T-helper 1 cell treated with Interleukin-12 subunit alpha and Interleukin-12 subunit beta and Interleukin-4 antibody, amounts not matched to agents 30 ng/mL and 1 ng/mL, for 36 hours (primary cell): ENCODE results near the gene VIT. TPM values are rescaled to one million over a fixed set of nuclear protein-coding genes. Genes with fewer than 3 reads are reported as not detected.

Experiments
- intact Hi-C: fragments of 100-400 bp; cut with micrococcal nuclease; formaldehyde crosslinking; loops from one replicate; pipeline ENCODE4 v1.15.1; 2024
- total RNA-seq: library from RNA; stranded (reverse); gene quantifications from 2 replicates; pipeline ENCODE4 v1.2.3, GENCODE V29; 2022

Gene VIT
- total RNA-seq, 1 donor from 2014 or later: not detected

DNA sequence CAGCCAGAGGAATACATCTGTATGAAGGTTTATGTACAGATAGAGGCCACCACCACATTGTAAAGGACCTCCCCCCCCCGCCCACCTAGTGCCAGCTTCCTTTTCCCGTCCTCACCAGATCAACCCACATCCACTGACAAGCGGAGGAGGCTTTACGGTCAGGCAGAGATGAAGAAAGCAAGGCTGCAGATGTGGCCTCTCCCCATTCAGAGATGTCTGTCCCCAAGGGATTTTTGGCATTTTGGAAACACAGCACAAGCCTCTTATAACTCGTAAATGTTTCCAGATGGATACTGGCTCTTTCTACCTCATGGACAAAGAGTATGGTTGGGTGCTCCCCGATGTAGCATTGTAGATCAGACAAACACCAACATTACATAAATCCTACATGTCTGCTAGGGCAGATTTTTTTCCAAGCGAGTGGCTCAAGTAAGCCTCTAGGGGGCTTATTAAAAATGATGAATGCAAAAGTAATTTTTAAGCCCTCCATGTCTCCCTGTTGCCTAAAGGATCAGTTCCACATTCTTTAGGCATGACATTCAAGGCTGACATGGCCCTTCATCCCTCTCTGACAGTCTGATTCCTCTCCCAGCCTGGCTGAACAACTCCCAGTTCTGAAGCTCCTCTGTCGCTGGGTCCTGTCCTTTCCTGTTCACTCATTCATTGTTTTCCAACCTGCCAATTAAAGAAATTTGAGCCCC lies 11.7 kb downstream of the VIT start:
- intact Hi-C loops: no loop called here

- intact Hi-C loops: no loop called here
Observed at GRCh38 chr2:36710858-36711515, 14.5 kb downstream of the VIT start.

DNA sequence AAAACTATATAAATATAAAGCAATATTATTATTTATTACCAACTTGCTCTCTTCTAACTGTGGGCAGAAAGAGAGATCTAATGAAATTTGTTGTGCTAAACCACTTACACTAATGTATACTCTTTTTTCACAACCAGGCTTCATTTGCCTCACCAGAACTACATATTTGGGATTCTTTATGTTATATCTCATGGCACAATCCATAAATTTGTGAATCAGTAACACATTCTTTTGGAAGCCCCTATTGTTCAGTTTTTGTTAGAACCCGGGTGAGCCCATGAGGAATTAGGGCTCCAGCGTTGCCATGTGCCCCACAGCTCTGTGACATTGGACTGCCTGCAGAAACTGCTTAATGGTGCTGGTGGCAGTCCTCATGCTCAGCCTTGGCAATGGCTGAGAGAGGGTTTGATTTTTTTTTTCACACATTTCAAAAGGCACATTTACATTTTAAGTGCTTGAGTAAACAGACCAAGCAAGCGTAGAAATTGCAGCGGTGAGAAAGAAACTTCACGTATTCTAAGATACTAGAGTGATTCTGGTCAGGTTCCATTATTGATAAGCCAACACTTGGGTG lies 15.3 kb downstream of the VIT start:
- intact Hi-C loops: no loop called here

DNA sequence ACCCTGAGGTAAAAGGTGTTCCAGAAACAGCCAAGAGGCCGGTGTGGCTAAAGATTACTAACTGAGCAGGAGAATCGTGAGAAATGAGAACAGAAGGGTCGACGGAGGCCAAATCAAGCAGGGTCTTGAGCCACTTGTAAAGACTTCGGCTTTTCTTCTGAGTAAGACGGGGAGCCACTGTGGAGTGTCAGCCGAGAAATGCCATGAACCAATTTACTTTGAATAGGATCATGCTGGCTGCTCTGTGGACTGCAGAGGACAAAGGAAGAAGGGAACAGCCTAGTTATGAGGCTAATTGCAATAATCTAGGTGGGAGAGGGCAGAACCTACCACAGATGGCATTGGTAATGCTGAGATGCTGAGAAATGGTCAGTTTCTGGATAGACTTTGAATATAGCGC lies 16.8 kb downstream of the VIT start:
- intact Hi-C loops: no loop called here

- intact Hi-C loops: no loop called here
Observed at GRCh38 chr2:36716111-36716510, 19.6 kb downstream of the VIT start.

GRCh38 chr2:36717603-36718266 lies 21.2 kb downstream of the VIT start:
- intact Hi-C loops: no loop called here

DNA sequence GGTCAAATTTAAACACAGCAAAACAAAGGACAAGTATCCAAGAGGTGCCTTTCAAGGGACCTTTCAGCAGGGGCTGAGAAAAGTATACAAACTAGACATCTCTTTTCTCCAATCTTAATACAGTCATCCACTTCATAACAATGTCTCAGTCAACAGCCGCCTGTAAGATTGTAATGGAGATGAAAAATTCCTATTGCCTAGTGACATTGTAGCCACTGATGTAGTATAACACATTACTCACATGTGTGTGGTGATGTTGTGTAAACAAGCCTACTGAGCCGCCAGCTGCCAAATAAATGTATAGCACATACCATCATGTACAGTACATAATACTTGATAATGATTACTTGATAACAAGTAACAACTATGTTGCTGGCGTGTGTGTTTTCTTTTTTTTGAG lies 31.0 kb downstream of the VIT start:
- intact Hi-C loops: no loop called here

- intact Hi-C loops: no loop called here
Observed at GRCh38 chr2:36729067-36729466, 32.6 kb downstream of the VIT start.

DNA sequence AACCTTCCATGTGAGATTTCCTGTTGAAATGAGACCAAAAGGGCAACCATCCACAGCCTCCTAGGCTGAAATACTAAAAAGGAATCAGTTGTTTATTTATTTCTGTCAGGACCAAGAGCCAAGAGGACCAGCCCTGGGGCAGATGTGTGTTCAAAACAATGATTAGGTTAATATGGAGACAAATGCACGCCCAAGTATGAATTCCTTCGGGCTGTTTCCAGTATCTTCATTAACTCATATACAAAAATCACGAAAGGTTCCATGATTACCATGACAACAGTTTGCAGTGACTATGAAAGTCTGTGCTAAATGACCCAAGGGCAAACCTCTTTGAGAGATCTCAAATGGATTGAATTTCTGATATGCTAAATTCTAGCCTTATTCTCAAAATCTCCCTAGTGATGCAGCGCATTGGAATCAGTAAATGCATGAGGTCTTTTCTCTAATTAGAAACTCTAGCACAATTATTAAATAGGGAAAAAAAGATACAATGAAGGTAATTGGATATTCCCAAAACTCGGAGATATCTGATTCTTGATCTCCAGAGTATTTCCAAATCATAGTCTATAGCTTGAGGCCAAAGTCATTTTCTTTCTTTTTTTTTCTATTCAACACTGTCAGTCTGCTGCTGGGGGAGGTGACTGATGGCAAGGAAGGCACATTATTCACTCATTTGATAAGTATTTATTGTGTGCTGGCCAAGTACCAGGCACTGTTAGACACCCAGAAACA lies 35.6 kb downstream of the VIT start:
- intact Hi-C loops: no loop called here

DNA sequence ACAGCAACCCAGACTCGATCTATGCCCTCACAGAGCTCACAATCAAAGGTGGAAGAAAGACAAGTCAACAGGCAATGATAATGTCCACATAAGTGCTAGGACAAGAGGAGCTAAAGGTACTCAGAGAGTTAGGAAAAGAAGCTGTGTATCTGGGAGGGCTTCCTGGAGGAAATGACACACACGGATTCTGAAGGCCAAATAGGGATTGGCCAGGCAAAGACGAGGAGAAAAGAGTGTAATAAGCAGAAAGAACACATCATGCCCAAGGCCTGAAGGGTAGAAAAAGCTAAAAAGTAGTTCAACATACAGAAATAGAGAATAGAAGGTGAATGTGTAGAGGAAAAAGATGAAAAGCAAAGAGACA lies 36.1 kb downstream of the VIT start:
- intact Hi-C loops: no loop called here

GRCh38 chr2:36733215-36733614 lies 36.7 kb downstream of the VIT start:
- intact Hi-C loops: no loop called here

DNA sequence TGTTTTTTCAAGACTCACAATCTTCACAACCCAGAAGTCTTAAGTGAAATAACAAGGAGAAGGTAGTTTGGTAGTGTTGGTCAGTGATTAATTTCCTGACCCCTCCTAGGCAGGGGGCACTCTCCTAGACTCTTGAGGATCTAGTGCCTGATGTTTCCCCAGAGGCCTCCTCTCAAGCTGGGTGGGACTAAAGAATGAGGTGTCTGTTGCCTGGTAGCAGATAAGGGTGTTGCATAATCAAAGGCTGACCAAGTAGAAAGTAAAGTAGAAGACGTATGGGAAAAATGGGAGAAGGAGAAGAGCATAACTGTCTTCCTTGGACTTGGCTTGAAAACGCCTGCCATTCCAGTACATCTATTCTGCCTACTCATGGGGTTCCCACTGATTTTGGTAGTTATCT lies 37.8 kb downstream of the VIT start:
- intact Hi-C loops: no loop called here

- intact Hi-C loops: no loop called here
Observed at GRCh38 chr2:36737131-36737750, 40.7 kb downstream of the VIT start.

GRCh38 chr2:36740061-36740460 lies 43.6 kb downstream of the VIT start:
- intact Hi-C loops: no loop called here

DNA sequence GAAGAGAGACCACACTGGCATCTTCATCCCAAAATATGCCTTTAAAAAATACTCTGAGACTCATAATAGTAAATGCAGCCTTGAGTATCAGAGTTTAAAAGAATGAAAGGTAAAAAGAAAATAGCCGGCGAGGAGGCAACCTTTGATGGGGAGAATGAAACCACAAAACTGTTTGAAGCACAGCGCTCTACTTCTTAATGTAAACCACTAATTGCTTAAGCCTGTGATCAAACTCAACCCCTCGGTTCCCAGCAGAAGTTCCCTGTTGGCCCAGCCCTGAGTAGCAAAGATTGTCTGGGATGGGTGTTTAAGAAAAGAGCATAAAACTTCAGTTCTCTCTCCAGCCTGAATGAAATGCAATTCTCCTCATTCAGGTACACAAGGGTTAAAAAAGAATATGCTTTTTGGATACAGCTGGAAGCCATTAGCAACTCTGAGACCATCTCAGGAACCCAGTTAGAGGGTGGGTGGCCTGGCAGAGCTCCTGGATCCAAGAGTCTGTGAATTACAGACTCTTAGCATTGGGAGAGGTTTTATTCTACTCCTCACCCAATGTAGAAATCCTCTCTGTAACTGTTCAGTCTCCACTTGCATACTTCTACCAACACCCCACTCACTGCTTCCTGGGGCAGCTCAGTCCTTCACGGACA lies 44.8 kb downstream of the VIT start:
- intact Hi-C loops: no loop called here

DNA sequence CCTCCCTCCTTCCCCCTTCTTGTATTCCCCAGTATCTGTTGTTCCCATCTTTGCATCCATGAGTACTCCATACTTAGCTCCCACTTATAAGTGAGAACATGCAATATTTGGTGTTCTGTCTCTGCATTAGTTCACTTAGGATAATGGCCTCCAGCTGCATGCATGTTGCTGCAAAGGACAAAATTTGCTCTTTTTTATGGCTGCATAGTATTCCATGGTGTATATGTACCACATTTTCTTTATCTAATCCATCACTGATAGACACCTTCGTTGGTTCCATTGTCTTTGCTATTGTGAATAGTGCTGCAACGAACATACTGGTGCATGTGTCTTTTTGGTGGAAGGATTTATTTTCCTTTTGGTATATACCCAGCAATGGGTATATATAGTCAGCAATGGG lies 47.4 kb downstream of the VIT start:
- intact Hi-C loops: no loop called here

DNA sequence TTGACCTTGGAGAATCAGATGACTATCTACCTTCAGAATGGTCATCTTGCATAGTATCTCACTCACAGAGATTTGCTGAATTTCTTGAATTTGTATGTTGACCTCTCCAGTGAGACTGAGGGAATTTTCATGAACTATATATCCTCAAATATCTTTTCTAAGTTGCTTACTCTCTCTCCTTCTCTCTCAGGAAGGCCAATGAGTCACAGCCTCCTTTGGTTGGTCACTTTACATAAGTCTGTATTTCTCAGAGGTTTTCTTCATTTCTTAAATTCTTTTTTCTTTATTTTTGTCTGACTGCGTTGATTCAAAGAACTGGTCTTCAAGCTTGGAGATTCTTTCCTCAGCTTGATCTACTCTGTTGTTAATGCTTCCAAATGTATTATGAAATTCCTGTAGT lies 51.7 kb downstream of the VIT start:
- intact Hi-C loops: no loop called here

- intact Hi-C loops: no loop called here
Observed at GRCh38 chr2:36750101-36750500, 53.6 kb downstream of the VIT start.

GRCh38 chr2:36753706-36754221 lies 57.3 kb downstream of the VIT start:
- intact Hi-C loops: no loop called here

- intact Hi-C loops: no loop called here
Observed at GRCh38 chr2:36754578-36754977, 58.1 kb downstream of the VIT start.

GRCh38 chr2:36756438-36756837 lies 59.9 kb downstream of the VIT start:
- intact Hi-C loops: no loop called here
